Measurements from ENCODE around the gene NOTCH3.

The NOTCH3 gene

DNA sequence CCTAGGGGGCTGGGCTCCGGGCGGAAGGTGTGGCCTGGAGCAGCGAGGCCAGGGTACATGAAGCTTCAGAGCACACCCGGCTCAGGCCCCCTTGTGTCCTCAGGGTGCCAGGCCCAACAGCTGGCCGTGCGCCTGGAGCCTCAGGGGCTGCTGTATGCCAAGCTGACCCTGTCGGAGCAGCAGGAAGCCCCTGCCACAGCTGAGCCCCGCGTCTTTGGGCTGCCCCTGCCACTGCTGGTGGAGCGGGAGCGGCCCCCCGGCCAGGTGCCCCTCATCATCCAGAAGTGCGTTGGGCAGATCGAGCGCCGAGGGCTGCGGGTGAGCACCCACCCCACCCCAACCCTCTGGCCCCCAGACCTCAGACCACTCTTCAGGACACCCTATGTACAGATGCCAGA, 90.4 kb downstream of the NOTCH3 start:
- no peak for DNase-seq (ENCODE audit: low read depth)
- TF ChIP-seq, protein P1, sequence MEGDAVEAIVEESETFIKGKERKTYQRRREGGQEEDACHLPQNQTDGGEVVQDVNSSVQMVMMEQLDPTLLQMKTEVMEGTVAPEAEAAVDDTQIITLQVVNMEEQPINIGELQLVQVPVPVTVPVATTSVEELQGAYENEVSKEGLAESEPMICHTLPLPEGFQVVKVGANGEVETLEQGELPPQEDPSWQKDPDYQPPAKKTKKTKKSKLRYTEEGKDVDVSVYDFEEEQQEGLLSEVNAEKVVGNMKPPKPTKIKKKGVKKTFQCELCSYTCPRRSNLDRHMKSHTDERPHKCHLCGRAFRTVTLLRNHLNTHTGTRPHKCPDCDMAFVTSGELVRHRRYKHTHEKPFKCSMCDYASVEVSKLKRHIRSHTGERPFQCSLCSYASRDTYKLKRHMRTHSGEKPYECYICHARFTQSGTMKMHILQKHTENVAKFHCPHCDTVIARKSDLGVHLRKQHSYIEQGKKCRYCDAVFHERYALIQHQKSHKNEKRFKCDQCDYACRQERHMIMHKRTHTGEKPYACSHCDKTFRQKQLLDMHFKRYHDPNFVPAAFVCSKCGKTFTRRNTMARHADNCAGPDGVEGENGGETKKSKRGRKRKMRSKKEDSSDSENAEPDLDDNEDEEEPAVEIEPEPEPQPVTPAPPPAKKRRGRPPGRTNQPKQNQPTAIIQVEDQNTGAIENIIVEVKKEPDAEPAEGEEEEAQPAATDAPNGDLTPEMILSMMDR (conservative IDR thresholded peaks at IDR 0.05; ENCODE audit: low read length) = no peak
- H3K4me3 ChIP-seq (ENCODE audit: low read length) = no peak overlapping the region

DNA sequence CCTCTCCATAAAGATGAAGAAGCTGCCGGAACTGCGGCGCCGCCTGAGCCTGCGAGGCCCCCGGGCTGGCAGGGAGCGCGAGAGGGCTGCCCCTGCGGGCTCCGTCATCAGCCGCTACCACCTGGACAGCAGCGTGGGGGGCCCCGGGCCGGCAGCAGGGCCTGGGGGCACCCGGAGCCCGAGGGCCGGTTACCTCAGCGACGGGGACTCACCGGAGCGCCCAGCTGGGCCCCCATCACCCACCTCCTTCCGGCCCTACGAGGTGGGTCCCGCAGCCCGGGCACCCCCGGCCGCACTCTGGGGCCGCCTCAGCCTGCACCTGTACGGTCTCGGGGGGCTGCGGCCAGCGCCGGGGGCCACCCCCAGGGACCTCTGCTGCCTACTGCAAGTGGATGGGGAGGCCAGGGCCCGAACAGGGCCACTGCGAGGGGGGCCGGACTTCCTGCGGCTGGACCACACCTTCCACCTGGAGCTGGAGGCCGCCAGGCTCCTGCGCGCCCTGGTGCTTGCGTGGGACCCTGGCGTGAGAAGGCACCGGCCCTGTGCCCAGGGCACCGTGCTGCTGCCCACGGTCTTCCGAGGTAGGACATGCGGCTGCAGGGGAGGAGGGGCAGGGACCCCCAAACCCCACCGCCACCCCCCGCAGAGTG, 90.9 kb downstream of the NOTCH3 start:
- DNase-seq (ENCODE audit: low read depth) = no peak
- H3K4me3 ChIP-seq (ENCODE audit: low read length) = no peak overlapping the region
- TF ChIP-seq, protein P1 (conservative IDR thresholded peaks at IDR 0.05; ENCODE audit: low read length) = no peak

Data from AG10803 (cell line).